NCI-H128 (cell line): ENCODE data around the gene TMPRSS9.
"Not testable (repeated sequence)": the region's sequence is repeated elsewhere in the genome, so short reads cannot be mapped to it uniquely, and the experiment has no call there.

Experiments used
- DNase-seq: peaks from one replicate; lab custom pipeline; 2025; ENCODE audit not compliant: unreplicated experiment; lab: John Stamatoyannopoulos, UW

TMPRSS9 gene

GRCh38 chr19:2455851-2456570 is 95.9 kb downstream of the TMPRSS9 start:
- no peak for DNase-seq

- no peak for DNase-seq
Observed at GRCh38 chr19:2457394-2458037, 97.5 kb downstream of the TMPRSS9 start.

- DNase-seq = no peak
Observed at GRCh38 chr19:2458054-2458453, 98.0 kb downstream of the TMPRSS9 start.

- DNase-seq = not testable (repeated sequence)
Observed at GRCh38 chr19:2458776-2459175, 98.7 kb downstream of the TMPRSS9 start.

GRCh38 chr19:2460245-2460644 is 100.2 kb downstream of the TMPRSS9 start:
- DNase-seq = no peak

- DNase-seq = no peak
Observed at GRCh38 chr19:2461751-2462634, 101.9 kb downstream of the TMPRSS9 start.

GRCh38 chr19:2462635-2463421 is 102.8 kb downstream of the TMPRSS9 start:
- DNase-seq = no peak

- not testable (repeated sequence) for DNase-seq
Observed at GRCh38 chr19:2463694-2464093, 103.6 kb downstream of the TMPRSS9 start.

GRCh38 chr19:2464389-2464788 is 104.3 kb downstream of the TMPRSS9 start:
- DNase-seq = no peak

- DNase-seq = no peak
Observed at GRCh38 chr19:2468596-2468995, 108.5 kb downstream of the TMPRSS9 start.

- DNase-seq = no peak
Observed at GRCh38 chr19:2469102-2469914, 109.2 kb downstream of the TMPRSS9 start.

GRCh38 chr19:2469915-2470200 is 109.8 kb downstream of the TMPRSS9 start:
- not testable (repeated sequence) for DNase-seq

GRCh38 chr19:2474232-2475017 is 114.4 kb downstream of the TMPRSS9 start:
- DNase-seq = peak; percentile 12

GRCh38 chr19:2475018-2475701 is 115.1 kb downstream of the TMPRSS9 start:
- no peak for DNase-seq
